ENCODE measurements around the gene ARL2BP.
"Not testable (repeated sequence)": the region's sequence is repeated elsewhere in the genome, so short reads cannot be mapped to it uniquely, and the experiment has no call there.

Gene ARL2BP

GRCh38 chr16:57244767-57245471 lies at the start of gene ARL2BP:
TSS of gene ARL2BP (plus strand) at chr16:57245259. CDS start at chr16:57245368, 109 bp downstream.
- DNase-seq (ENCODE audit: low read depth in 2 of 2): peak; percentile 94 to 99

DNA sequence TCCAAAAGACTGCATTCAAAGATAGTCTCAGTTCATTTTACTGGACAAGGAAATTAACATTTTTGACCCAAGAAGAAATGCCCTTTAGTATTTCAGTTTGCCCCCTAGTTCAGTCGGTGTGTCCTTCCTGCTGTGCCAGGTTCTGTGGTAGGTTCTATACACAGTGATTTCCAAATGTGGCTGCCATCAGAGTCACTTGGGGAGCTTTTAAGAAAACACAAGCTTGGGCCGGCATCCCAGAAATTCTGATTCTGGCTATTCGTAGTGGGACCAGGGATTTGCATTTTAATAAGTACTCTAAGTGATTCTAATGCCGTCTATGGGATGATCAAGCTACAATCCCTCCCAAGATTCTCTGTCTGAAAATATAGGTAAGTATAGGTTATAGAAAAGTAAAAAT lies 48.8 kb upstream of the ARL2BP start:
- no peak for DNase-seq (ENCODE audit: low read depth in 2 of 2)

GRCh38 chr16:57196753-57197152 lies 48.3 kb upstream of the ARL2BP start:
- no peak for DNase-seq (ENCODE audit: low read depth in 2 of 2)

DNA sequence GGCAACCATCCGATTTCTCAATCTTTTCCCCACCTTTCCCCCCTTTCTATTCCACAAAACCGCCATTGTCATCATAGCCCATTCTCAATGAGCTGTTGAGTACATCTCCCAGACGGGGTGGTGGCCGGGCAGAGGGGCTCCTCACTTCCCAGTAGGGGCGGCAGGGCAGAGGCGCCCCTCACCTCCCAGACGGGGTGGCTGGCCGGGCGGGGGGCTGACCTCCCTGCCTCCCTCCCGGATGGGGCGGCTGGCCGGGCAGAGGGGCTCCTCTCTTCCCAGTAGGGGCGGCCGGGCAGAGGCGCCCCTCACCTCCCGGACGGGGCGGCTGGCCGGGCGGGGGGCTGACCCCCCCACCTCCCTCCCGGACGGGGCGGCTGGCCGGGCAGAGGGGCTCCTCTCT lies 44.7 kb upstream of the ARL2BP start:
- not testable (repeated sequence) for DNase-seq (ENCODE audit: low read depth in 2 of 2)

GRCh38 chr16:57200926-57201325 lies 44.1 kb upstream of the ARL2BP start:
- not testable (repeated sequence) for DNase-seq (ENCODE audit: low read depth in 2 of 2)

- no peak for DNase-seq (ENCODE audit: low read depth in 2 of 2)
Observed at GRCh38 chr16:57202095-57202886, 42.8 kb upstream of the ARL2BP start.

DNA sequence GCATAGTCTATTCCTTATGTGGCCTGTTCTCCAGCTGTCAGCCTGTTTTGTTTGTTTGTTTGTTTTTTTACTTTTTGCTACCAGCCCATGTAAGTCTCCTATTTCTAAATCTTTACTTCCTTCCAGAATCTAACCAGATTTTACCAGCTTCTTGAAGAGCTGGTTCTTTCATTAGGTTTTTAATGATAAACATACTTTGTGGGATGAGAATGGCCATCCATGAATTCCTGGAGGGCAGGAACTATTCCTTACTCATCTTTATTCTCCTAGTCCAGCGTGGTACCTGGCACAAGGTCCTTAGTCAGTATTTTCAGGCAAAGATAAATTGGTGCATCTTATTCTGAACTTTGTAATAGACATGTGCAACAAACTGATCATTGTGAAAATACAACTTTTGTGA lies 41.6 kb upstream of the ARL2BP start:
- DNase-seq (ENCODE audit: low read depth in 2 of 2): no peak

GRCh38 chr16:57204675-57205074 lies 40.4 kb upstream of the ARL2BP start:
- no peak for DNase-seq (ENCODE audit: low read depth in 2 of 2)

GRCh38 chr16:57208926-57209325 lies 36.1 kb upstream of the ARL2BP start:
- no peak for DNase-seq (ENCODE audit: low read depth in 2 of 2)

GRCh38 chr16:57209780-57210179 lies 35.3 kb upstream of the ARL2BP start:
- no peak for DNase-seq (ENCODE audit: low read depth in 2 of 2)

DNA sequence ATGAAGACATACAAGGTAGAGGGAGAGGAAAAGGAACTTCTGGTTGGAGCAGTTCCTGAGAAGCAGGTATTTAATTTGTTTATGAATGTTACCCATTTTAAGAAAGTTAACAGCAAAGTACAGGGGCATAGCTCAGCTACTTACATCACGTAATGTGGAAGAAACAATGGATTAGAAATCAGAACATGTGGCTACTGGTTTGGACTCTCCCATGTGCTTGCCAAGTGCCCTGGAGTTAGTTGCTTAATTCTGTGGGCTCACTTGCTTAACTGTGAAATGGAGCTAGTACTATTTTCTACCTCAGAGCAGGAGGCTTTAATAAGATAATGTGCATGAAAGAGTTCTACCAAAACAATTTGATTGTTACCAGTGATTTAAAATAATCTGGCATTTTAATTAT lies 31.6 kb upstream of the ARL2BP start:
- no peak for DNase-seq (ENCODE audit: low read depth in 2 of 2)

GRCh38 chr16:57216968-57217367 lies 28.1 kb upstream of the ARL2BP start:
- DNase-seq (ENCODE audit: low read depth in 2 of 2): no peak

DNA sequence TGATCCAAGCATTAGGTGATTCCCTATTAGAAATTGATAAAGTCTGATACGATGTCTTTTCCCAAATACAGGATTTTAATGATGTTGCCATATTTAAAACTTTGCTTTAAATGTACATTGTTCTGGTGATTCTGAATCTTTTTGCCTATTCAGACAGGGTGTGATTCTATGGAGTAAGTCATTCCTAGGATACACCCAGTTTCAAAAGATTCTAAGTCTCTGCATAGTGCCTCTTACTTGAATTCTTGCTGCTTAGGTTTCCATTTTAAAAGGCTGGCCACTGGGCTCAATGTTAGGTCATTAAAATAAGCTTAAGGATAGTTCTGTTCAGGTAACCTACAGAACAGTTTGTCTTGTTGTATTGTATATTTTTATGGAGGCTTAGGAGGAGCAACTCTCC lies 22.0 kb upstream of the ARL2BP start:
- no peak for DNase-seq (ENCODE audit: low read depth in 2 of 2)

DNA sequence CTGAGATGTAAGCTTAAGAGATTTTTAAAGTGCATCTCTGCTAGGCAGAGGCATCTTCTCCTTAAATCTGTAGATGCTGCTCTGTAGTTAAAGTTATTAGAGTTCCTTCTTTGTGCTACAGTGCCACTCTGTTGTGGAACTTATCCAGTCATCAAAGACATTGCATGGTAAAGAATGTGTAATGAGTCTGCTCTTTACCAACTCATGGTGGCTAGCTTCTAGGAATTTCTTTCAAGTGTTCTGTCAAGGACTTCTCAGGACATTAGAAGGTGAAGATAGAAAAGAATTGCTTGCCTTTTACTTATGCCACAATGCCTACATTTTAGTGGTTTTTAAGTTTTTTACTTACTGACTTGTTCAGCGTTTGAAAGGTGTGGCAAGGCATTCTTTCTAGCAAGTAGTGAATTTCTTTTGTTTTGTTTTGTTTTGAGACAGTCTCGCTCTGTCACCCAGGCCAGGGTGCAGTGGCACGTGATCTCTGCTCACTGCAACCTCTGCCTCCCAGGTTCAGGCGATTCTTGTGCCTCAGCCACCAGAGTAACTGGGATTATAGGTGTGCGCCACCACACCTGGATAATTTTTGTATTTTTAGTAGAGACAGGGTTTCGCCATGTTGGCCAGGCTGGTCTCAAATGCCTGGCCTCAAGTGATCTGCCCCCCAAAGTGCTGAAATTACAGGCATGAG lies 20.3 kb upstream of the ARL2BP start:
- no peak for DNase-seq (ENCODE audit: low read depth in 2 of 2)

DNA sequence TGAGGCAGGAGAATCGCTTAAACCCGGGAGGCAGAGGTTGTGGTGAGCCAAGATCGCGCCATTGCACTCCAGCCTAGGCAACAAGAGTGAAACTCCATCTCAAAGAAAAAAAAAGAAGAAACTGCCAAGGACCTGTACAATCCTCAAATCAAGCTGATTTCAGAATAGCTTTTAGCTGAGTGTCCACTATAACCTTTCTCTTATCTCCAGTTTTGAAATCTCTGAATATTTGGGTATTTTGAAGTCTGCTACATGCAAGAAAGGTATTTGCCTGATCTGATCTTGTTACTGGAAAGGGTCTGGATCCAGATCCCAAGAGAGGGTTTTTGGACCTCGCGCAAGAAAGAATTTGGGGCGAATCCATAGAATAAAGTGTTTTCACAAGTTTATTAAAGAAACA lies 19.1 kb upstream of the ARL2BP start:
- no peak for DNase-seq (ENCODE audit: low read depth in 2 of 2)

GRCh38 chr16:57226701-57227621 lies 18.1 kb upstream of the ARL2BP start:
- no peak for DNase-seq (ENCODE audit: low read depth in 2 of 2)

DNA sequence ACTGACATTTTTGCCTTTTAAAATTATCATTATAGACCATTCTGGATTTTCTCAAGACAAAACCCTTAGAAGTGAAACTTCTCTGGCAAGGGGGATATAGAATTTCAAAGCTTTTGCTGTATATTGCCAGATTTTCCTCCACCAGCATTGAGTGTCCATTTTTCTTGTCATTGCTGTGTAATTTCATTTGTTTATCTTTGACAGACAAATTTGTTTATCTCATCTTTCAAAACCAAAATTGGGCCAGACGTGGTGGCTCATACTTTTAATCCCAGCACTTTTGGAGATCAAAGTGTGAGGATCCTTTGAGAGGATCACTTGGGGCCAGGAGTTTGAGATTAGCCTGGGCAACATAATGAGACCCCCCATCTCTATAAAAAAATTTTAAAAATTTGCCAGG lies 16.0 kb upstream of the ARL2BP start:
- no peak for DNase-seq (ENCODE audit: low read depth in 2 of 2)

DNA sequence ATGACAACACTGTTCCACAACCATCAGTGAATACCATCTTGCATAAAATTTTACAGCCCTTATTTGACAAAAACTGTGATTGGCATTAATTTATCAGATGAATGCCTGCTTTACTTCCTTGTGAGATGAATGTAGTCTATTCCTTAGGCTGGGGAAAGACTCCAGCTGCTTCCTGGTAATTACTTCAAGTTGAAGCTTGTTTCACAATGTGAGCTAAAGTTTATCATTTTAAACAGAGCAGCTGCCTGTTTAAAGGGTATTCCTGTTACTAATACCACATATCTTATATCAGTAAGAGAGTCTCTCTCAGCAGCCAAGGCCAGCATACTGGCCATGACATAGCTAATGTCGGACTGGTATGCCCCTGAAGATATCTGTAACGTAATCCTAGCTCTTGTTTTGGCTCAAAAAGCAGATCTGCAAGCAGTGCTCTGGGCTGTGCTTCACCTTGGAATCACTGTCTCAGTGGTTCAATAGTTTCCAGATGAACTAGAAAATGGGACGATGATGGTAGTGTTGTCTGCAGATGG lies 13.2 kb upstream of the ARL2BP start:
- DNase-seq (ENCODE audit: low read depth in 2 of 2): no peak

GRCh38 chr16:57233944-57234706 lies 10.9 kb upstream of the ARL2BP start:
- DNase-seq (ENCODE audit: low read depth in 2 of 2): no peak

DNA sequence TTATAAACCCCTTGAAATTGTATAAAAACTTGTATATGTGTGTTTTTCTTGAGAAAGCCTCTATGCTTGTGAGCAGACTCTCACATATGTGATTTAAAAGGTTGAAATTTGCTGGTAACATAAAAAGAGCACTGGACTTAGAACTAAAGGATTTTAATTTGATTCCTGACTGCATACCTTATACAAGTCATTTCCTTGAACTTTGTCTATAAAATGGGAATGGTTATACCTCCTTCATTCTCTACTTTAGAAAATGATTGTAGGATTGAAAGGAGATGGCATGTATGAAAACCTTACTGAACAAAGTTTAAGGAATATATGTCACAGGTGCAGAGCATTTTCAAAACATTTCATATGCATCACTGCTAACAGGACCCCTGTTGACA lies 10.4 kb upstream of the ARL2BP start:
- no peak for DNase-seq (ENCODE audit: low read depth in 2 of 2)

All from stimulated activated CD4-positive, alpha-beta T cell treated with anti-CD3 and anti-CD28 coated beads, Interleukin-4, amount 100 ng/mL, for 48 hours (primary cell).